NCI-H2107 (cell line): ENCODE data around the gene DEFB121.
"Not testable (repeated sequence)": the region's sequence is repeated elsewhere in the genome, so short reads cannot be mapped to it uniquely, and the experiment has no call there.

ENCODE experiments used
- DNase-seq: peaks from one replicate; lab custom pipeline; 2025; lab: John Stamatoyannopoulos, UW

DEFB121 gene, protein sequence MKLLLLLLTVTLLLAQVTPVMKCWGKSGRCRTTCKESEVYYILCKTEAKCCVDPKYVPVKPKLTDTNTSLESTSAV

DNA sequence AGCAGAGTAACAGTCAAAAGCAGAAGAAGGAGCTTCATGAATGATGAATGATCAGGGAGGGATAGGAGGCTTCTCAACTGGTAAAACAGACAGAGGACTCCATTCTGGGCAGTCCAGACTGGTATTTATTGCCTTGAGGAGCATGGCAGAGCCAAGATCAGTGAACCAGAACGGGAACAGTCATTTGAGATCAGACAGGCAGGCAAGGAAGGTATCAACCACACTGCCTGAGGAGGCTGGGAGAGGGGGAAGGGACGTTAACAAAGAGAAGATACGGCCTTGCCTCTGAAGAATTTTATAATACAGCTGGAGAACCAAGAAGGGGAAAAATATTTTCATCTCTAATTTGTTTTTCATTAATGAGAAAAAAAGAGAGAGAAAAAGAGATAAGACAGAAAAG lies at the start of gene DEFB121:
Gene DEFB121 (minus strand): TSS at position 101 of the 400 bp plus-strand sequence. CDS start 63 bp downstream, at position 38.
- DNase-seq, result no peak

DNA sequence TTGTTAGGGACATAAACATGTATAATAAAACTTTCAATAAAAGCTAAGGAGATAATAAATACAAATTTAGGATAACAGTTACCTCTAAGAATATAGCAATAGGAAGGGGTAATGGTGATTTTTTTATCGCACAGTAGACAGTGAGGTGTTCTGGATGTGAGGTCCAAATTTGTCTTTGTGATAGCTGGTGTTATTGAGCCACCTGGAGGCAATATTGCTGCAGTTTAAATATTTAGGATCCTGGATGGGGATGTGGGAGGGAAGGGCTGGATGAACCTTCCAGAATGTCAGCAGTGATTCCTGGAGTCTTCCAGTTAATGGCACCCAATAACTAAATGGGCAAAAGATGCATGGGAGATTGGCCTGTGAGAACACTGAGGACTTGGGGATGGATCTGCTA lies 48.3 kb upstream of the DEFB121 start:
- no peak for DNase-seq

DNA sequence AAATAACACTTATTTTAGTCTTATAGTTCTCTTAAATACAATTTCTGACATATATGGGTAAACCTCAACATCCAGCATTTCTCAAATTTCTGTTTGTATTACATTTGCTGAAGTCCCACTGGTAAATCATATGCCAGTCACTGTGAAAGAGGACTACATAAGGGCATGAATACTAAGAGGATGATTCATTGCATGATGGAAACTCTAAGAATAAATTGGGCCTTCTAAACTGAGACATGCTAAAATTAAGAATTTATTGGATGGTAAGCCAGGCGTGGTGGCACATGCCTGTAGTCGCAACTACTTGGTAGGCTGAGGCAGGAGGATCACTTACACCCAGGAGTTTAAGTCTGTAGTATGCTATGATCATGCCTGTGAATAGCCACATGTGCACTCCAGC lies 46.6 kb upstream of the DEFB121 start:
- DNase-seq, result no peak

DNA sequence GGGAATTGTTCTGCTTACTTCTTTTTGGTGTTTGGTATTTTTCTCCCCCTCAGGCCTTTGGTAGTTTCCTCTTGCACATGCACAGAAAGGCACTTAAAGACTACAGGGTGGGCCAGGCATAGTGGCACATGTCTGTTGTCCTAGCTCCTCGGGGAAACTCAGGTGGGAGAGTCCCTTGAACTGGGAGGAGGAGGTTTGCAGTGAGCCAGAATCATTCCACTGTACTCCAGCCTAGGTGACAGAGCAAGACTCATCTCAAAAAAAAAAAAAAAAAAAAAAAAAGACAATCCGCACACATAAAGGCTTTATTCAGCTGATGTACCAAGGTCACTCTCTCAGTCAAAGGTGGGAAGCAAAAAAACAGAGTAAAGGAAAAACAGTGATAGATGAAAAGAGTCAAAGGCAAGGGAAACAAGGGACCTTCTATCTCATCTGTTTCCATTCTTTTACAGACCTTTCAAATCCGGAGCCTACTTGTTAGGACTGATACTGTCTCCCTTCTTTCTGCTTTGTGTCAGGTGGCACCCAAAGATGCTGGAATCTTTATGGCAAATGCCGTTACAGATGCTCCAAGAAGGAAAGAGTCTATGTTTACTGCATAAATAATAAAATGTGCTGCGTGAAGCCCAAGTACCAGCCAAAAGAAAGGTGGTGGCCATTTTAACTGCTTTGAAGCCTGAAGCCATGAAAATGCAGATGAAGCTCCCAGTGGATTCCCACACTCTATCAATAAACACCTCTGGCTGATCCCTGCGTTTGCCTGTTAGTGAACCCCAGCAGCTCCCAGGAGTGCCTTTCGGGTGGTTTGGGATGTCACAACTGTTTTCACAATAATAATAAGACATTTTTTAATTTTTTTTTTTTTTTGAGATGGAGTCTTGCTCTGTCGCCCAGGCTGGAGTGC lies 43.7 kb upstream of the DEFB121 start:
- DNase-seq, result no peak

DNA sequence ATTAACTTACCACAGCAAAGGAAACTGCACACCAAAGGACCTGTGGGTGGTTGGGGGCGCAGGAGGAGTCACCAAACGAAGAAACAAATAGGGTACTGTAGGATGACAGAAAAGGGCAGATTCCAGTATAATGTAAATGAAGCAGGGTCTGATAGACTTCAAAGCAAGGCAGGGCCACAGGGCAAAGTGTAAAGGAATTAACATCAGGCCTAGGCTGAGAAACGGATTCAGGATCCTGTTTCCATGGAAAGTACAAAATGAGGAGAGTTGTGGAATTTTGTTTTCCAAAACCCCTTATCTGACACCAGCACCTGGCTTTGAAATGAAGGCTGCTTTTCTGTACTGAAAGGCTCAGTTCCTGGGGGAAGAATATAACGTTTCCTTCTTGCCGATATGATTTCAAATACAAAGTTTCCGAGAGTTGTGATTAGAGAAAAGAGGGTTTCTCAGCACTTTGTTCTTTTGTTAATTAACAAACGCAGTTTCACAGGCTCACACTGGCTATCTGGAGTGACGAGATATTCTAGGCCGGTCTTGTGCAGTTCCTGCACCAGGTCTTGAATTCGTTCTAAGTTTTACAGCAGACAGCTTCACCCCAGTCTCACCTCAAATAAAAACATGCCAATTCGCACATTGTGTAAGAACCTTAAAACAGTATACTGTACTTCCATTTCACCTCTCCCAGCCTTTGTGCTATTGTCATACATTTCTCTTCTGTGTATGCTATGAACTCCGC lies 40.2 kb upstream of the DEFB121 start:
- no peak for DNase-seq

DNA sequence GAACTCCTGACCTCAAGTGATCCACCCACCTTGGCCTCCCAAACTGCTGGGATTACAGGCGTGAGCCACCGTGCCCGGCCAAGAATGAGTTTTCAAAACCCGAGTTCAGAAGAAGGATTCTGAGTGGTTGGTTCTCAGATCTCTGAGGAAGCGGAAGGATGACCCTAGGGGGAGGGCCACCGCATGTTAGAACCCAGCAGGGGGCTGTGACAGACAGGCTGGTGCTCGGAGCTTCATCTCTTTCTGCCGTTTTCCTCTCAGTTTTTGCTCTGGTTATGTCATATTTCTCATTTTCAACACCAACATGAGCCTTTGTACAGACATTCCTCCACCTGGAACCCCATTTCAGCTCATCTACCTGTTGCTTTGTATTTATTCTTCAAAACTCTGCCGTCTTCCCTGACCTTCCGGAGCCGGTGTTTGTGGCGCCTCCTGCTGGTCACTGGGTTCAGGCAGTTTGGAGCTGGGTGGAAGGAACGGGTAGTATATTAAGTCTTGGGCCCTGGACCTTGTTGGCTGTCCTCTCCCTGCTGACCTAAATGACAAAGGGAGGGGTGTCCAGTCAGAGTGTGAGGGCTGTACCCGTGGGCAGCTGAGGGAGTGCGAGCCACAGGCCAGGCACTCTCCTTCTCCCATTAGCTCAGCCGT lies 34.1 kb upstream of the DEFB121 start, which contains the start of gene DEFB123:
Gene DEFB123 (plus strand): TSS at position 621 of the 648 bp plus-strand sequence. CDS start 67 bp downstream, outside the sequence.
- DNase-seq, result no peak

DNA sequence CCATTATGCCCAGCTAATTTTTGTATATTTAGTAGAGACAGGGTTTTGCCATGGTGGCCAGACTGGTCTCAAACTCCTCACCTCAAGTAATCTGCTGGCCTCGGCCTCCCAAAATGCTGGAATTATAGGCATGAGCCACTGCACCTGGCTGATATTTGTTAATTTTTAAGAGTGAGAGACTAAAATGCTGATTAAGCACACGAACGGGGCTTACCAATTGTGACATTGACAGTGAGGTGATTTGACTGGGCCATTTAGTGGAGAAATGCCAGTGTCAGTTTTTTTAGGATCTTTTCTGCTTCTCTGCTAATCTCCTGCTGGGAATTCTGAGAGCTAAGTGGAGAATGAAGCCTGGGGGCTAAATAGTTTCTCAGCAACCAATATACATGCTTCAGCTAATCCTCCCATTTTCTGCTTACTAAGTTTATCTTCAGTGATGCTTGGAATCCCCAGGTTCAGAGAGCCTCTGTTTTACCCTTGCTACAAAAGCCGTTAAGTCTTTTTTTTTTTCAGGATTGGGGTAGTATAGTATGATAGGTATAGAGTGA lies 24.6 kb upstream of the DEFB121 start:
- DNase-seq, result no peak

DNA sequence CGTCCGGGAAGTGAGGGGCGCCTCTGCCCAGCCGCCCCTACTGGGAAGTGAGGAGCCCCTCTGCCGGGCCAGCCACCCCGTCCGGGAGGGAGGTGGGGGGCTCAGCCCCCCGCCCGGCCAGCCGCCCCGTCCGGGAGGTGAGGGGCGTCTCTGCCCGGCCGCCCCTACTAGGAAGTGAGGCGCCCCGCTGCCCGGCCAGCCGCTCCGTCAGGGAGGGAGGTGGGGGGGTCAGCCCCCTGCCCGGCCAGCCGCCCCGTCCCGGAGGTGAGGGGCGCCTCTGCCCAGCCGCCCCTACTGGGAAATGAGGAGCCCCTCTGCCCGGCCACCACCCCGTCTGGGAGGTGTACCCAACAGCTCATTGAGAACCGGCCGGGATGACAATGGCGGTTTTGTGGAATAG lies 21.6 kb upstream of the DEFB121 start:
- DNase-seq, result not testable (repeated sequence)

DNA sequence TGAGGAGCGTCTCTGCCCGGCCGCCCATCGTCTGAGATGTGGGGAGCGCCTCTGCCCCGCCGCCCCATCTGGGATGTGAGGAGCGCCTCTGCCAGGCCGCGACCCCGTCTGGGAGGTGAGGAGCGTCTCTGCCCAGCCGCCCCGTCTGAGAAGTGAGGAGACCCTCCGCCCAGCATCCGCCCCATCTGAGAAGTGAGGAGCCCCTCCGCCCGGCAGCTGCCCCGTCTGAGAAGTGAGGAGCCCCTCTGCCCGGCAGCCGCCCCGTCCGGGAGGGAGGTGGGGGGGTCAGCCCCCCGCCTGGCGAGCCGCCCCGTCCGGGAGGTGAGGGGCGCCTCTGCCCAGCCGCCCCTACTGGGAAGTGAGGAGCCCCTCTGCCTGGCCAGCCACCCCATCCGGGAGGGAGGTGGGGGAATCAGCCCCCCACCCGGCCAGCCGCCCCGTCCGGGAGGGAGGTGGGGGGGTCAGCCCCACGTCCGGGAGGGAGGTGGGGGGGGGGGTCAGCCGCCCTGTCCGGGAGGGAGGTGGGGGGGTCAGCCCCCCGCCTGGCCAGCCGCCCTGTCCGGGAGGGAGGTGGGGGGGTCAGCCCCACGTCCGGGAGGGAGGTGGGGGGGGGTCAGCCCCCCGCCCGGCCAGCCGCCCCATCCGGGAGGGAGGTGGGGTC lies 21.0 kb upstream of the DEFB121 start:
- DNase-seq, result not testable (repeated sequence)

DNA sequence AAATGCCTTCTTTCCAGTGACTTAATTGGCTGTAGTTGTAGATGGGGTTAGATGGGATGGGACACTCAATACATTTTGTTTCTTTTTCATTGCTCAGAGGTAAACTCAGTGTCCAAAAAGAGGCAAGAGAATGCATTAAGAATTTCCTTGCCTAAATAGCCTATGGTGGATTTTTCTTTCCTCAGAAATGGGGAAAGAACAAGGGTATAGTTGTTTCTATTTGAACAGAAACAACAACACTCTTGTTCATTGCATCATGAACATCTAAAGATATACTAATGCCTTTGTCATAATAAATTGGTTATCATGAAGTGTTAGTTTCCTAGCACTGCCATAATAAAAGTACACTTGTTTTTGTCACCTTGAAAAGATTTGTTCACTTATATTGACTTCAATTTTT lies 19.8 kb upstream of the DEFB121 start:
- DNase-seq, result no peak

DNA sequence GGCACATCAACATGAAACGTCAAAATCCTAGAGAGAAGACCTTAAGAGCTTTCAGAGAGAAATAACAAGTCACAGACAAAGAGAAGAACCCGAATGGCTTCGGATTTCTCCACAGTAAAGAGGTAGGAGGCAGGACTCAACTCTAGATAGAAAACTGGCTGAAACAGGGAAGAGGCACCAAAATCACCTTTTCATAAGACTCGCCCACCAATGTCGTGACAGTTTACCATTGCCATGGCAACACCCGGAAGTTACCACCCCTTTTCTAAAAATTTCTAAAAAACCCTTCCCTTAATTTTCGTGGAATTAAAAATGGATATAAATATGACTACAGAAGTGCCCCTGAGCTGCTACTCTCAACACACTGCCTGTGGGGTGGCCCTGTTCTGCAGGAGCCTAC lies 12.3 kb upstream of the DEFB121 start:
- DNase-seq, result no peak

DNA sequence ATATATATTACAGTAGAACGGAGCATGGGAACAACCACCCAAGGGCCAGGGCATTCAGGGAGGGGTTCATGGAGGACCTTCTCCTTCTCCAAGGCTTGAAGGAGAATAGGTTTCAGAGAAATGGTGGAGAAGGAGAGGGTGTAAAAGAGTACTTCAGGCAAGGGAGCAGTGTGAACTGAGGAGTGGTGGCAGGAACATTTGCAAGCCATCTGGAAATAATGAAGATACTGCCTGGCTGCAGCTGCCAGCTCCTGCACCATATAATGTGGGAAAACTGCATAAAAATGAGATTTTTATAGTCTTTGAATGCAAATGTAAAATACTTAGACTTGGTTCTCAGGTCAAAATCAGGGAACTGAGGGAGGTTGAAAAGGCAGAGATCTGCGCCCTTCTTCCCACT lies 9.6 kb upstream of the DEFB121 start:
- DNase-seq, result no peak

DNA sequence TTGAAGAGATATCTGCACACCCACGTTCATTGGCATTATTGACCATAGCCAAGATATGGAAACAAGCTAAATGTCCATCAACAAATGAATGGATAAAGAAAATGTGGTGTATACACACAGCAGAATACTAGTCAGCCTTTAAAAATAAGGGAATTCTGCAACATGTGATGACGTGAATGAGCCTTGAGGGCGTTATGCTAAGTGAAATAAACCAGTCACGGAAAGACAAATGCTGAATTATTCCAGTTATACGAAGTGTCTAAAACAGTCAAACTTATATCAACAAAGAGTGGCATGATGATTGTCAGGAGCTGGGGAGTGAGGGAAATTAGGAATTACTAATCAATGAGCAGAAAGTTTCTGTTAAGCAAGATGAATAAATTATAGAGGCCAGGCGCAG lies 8.4 kb upstream of the DEFB121 start:
- DNase-seq, result no peak

DNA sequence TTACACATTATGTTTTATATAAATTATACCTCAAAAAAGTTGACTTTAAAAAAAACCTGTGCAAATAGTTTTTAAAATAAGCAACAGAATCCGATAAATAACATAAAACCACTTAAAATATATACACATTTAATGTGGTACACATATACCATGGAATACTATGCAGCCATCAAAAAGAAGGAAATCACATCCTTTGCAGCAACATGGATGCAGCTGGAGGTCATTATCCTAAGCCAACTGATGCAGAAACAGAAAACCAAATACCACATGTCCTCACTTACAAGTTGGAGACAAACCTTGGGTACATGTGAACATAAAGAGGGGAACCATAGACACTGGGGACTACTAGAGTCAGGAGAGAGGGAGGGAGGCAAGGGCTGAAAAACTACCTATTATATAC lies 4.0 kb upstream of the DEFB121 start:
- DNase-seq, result no peak

DNA sequence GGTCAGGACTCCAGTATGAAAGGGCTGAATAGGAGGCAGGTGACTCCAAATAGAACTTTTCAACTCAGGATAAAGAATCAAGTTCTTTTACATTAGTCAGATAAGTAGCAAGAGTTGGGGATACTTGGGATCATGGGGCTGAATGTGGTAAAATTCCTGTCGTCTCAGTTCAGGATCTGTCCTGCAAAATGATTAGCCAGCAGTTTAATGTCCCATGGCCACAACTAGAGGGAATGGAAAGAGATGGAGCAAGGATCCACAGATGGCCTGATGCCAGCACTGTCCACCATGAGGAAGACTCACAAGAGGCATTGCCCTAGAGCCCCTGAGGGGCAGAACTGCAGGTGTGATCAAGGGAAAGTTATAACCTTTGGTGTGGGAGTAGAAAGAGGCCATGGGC lies 2.1 kb downstream of the DEFB121 start:
- DNase-seq, result no peak

DNA sequence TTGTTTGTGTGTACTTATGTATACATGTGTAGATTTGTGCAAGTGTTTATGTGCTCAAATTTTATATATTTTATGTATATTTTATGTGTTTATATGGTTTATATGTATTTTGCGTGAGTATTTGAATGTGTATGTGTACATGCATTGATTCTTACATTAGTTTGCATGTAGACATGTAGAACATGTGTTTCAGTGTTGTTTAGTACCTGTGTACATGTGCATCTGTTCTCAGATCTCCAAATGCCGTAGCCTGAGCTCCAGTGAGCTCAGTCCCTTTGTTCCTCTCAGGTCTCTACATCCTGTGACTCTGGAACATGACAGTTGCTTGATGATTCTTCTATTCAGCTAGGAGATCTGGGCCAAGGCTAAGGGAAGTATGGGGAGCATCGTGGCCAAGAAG lies 11.1 kb downstream of the DEFB121 start:
- no peak for DNase-seq

DNA sequence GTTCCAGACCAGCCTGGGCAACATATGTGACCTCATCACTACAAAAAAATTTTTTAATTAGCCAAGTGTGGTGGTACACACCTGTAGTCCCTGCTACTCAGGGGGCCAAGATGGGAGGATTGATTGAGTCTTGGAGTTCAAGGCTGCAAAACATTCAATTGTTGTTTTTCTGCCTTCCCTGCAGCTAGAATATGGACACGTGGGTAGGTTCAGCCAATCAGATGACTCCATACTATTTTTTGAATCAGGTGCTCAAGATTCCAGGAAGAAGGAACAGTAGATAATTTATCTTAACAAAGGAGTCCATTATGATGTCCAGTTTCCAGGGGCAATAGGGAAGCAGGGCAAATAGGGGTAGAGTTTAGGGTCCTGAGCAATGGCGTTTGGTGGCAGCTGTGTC lies 13.2 kb downstream of the DEFB121 start:
- no peak for DNase-seq

DNA sequence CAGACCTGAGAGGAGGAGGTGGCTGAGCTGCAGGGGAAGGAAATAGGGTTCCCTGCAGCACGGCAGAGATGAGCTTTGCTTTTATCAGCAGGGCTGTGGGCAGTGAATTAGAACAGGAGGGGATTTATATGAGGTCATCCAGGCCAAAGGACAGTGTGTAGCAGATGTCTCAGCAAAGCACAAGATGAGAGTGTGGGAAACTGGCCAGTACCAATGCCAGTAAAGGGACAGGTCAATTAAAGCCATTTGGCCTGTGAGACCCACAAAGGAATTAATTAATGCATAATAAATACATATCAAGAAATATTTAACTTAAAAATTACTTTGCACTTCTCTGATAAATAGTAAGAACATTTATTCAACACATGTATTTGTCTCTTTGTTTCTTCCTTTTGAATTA lies 15.5 kb downstream of the DEFB121 start, which contains the start of gene DEFB119:
Gene DEFB119 (minus strand): TSS at position 101 of the 400 bp plus-strand sequence. CDS start 107 bp downstream, outside the sequence.
- DNase-seq, result no peak

DNA sequence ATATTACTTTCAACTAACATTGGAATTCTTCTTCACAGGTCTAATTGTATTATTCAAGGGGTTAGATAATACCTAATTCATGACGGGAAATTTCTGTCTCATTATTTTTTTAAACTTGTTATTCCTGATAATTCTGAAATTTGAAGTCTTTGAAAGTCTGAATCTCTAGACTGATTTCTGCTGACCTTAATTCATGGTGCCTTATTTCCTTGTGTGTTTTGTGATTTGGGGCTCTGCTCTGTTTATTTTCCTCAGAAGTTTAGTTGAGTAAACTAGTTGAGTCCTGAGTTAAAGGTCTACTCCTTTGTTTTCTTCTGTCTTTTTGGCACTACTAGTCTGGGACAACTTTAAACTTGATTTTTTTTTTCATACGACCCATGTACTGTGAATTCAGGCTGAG lies 31.7 kb downstream of the DEFB121 start:
- no peak for DNase-seq

DNA sequence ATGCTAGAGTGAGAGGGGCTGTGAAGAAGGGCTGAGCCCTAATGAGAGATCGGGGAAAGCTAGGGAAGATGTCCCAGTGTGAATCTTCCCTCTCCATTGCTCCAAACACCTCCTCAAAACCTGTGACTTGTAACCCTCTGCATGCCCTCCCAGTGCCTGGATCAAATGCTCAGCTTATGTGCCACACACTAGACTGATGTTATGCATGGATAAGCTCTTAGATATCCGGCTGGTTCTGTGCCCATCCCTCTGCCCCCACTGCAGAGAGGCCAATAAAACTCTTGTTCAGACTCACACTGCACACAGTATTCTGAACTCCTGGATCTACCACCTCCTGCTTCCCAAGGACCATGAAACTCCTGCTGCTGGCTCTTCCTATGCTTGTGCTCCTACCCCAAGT lies 37.7 kb downstream of the DEFB121 start, which contains the start of gene DEFB118:
Gene DEFB118 (plus strand): TSS at position 301 of the 400 bp plus-strand sequence. CDS start 50 bp downstream, at position 351.
- DNase-seq, result no peak

DNA sequence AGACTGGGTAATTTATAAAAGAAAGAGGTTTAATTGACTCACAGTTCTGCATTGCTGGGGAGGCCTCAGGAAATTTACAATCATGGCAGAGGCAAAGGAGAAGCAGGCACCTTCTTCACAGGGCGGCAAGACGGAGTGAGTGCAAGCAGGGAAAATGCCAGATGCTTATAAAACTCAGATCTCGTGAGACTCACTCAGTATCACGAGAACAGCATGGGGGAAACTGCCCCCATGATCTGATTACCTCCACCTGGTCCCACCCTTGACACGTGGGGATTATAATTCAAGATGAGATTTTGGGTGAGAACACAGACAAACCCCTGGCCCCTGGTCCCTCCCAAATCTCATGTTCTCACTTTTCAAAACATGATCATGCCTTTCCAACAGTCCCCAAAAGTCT lies 41.7 kb downstream of the DEFB121 start:
- DNase-seq, result not testable (repeated sequence)
